H1 (cell line): Measurements from ENCODE around the gene ZMIZ1. TPM values are rescaled to one million over a fixed set of nuclear protein-coding genes. Genes with fewer than 3 reads are reported as not detected.

Source experiments
- CTCF ChIA-PET: fragments of 300-600 bp; sonication (Branson Sonifier 250); formaldehyde crosslinking; loops from one replicate; lab custom pipeline; 2021; ENCODE audit not compliant: partially characterized antibody; lab: Charles Lee
- POLR2A ChIA-PET: fragments of 300-600 bp; sonication (Branson Sonifier 250); formaldehyde crosslinking; loops from one replicate; lab custom pipeline; 2021; ENCODE audit warnings: inconsistent platforms; ENCODE audit not compliant: partially characterized antibody; lab: Charles Lee
- DNase-seq, 2 experiments: peaks; one replicate each; pipeline versions ENCODE4 v3.0.0 to v3.0.0-alpha.2; 2010 to 2022; ENCODE audit warnings: low spot score in 2 of 2, low read depth in 1 of 2, mixed read lengths in 1 of 2
- FAIRE-seq: peaks from 2 replicates; lab custom pipeline; 2011; peaks lifted over from hg19 to GRCh38; lab: Jason Lieb, UNC
- H2AFZ ChIP-seq: 2 replicates; pipeline ENCODE4 v1.8.1; 2012; ENCODE audit warnings: low read length, inconsistent platforms
- H2AK5ac ChIP-seq: 2 replicates; pipeline ENCODE4 v1.6.1; 2013; ENCODE audit warnings: low read depth, low read length
- H2BK120ac ChIP-seq: replicated peaks from 2 replicates; pipeline ENCODE3; 2013; ENCODE audit warnings: low read depth, low read length, inconsistent platforms
- H2BK12ac ChIP-seq: 2 replicates; pipeline ENCODE4 v1.6.1; 2013; ENCODE audit warnings: low read depth, low read length
- H2BK15ac ChIP-seq: 2 replicates; pipeline ENCODE4 v1.6.1; 2013; ENCODE audit warnings: low read length
- H2BK20ac ChIP-seq: 2 replicates; pipeline ENCODE4 v1.6.1; 2013; ENCODE audit warnings: low read length
- H2BK5ac ChIP-seq: 2 replicates; pipeline ENCODE4 v1.6.1; 2013; ENCODE audit warnings: low read depth, low read length
- H3K14ac ChIP-seq: 2 replicates; pipeline ENCODE4 v1.6.1; 2013; ENCODE audit warnings: inconsistent platforms; ENCODE audit not compliant: insufficient read length
- H3K18ac ChIP-seq: 2 replicates; pipeline ENCODE4 v1.6.1; 2013; ENCODE audit warnings: low read length; ENCODE audit errors: extremely low read depth
- H3K23ac ChIP-seq: 2 replicates; pipeline ENCODE4 v1.6.1; 2013; ENCODE audit warnings: inconsistent platforms; ENCODE audit not compliant: insufficient read length
- H3K23me2 ChIP-seq: 2 replicates; pipeline ENCODE4 v1.6.1; 2013; ENCODE audit warnings: low read depth, low read length
- H3K27ac ChIP-seq: 2 replicates; pipeline ENCODE4 v1.6.1; 2011; ENCODE audit warnings: low read depth, low read length, inconsistent platforms
- H3K27me3 ChIP-seq, 4 experiments: replicated peaks in 1 of 4; 1 replicate in 1 of 4; 2 replicates in 3 of 4; pipeline versions ENCODE4 v1.6.1 to v1.8.1; 2011 to 2013; ENCODE audit warnings: low read length in 3 of 4, mild to moderate bottlenecking in 3 of 4, inconsistent platforms in 2 of 4, mixed read lengths in 2 of 4, moderate library complexity in 1 of 4; ENCODE audit not compliant: control insufficient read depth in 3 of 4, insufficient read depth in 3 of 4; ENCODE audit errors: extremely low read depth in 1 of 4
- H3K36me3 ChIP-seq, 4 experiments: 2 replicates each; pipeline versions ENCODE4 v1.6.1 to v1.8.1; 2011 to 2013; ENCODE audit warnings: mild to moderate bottlenecking in 4 of 4, low read length in 3 of 4, moderate library complexity in 2 of 4, control low read depth in 1 of 4, inconsistent platforms in 1 of 4; ENCODE audit not compliant: insufficient read depth in 4 of 4, control insufficient read depth in 2 of 4
- H3K4ac ChIP-seq: replicated peaks from 2 replicates; pipeline ENCODE3; 2013; ENCODE audit warnings: low read length, low read depth, mixed read lengths, inconsistent platforms; ENCODE audit not compliant: insufficient read length
- H3K4me1 ChIP-seq, 4 experiments: replicated peaks in 1 of 4; 1 replicate in 1 of 4; 2 replicates in 3 of 4; pipeline versions ENCODE4 v1.6.1 to v1.8.1; 2011 to 2013; ENCODE audit warnings: low read length in 3 of 4, inconsistent platforms in 2 of 4, mixed read lengths in 1 of 4; ENCODE audit not compliant: insufficient read depth in 4 of 4, control insufficient read depth in 3 of 4
- H3K4me2 ChIP-seq, 2 experiments: 2 replicates each; pipeline versions ENCODE4 v1.6.1 to v1.8.1; 2011 to 2013; ENCODE audit warnings: low read depth in 2 of 2, low read length in 2 of 2, control low read depth in 1 of 2, inconsistent platforms in 1 of 2, mild to moderate bottlenecking in 1 of 2; ENCODE audit not compliant: insufficient read depth in 1 of 2
- H3K4me3 ChIP-seq, 4 experiments: fragments of 200-600, 300-600 bp in 1 of 4; sonication (generic), shearing (Covaris generic), sonication (Bioruptor Twin) in 1 of 4; 2 replicates each; pipeline versions ENCODE4 v1.5.1 to v1.8.1; 2011 to 2016; ENCODE audit warnings: low read length in 4 of 4, low read depth in 3 of 4, control low read depth in 2 of 4, inconsistent platforms in 2 of 4, mild to moderate bottlenecking in 2 of 4, mixed read lengths in 1 of 4, moderate library complexity in 1 of 4; ENCODE audit not compliant: insufficient read depth in 2 of 4; ENCODE audit errors: extremely low read depth in 1 of 4
- H3K56ac ChIP-seq: replicated peaks from 2 replicates; pipeline ENCODE3; 2013; ENCODE audit warnings: low read depth, mild to moderate bottlenecking, mixed read lengths, low read length, inconsistent platforms; ENCODE audit not compliant: insufficient read length
- H3K79me1 ChIP-seq: 2 replicates; pipeline ENCODE4 v1.6.1; 2013; ENCODE audit warnings: low read depth, low read length, control low read depth
- H3K79me2 ChIP-seq, 2 experiments: 2 replicates each; pipeline versions ENCODE4 v1.6.1 to v1.8.1; 2012 to 2013; ENCODE audit warnings: low read length in 2 of 2, mild to moderate bottlenecking in 2 of 2, inconsistent platforms in 1 of 2; ENCODE audit not compliant: insufficient read depth in 2 of 2, control insufficient read depth in 1 of 2
- H3K9ac ChIP-seq, 4 experiments: replicated peaks in 1 of 4; 1 replicate in 1 of 4; 2 replicates in 3 of 4; pipeline versions ENCODE4 v1.6.1 to v1.8.1; 2011 to 2013; ENCODE audit warnings: low read depth in 3 of 4, low read length in 3 of 4, control low read depth in 2 of 4, mild to moderate bottlenecking in 2 of 4, moderate library complexity in 2 of 4, inconsistent platforms in 1 of 4; ENCODE audit errors: extremely low read depth in 1 of 4
- H3K9me3 ChIP-seq, 2 experiments: 2 replicates each; pipeline versions ENCODE4 v1.6.1 to v1.8.1; 2012 to 2013; ENCODE audit warnings: mild to moderate bottlenecking in 2 of 2, moderate library complexity in 2 of 2, control low read depth in 1 of 2, inconsistent platforms in 1 of 2, low read depth in 1 of 2, low read length in 1 of 2, mixed read lengths in 1 of 2; ENCODE audit not compliant: insufficient read depth in 2 of 2
- H4K20me1 ChIP-seq, 2 experiments: replicated peaks in 1 of 2; 2 replicates each; pipeline versions ENCODE3 to v1.8.1; 2011 to 2013; ENCODE audit warnings: inconsistent platforms in 2 of 2, low read length in 2 of 2, mild to moderate bottlenecking in 1 of 2; ENCODE audit not compliant: insufficient read depth in 2 of 2, control insufficient read depth in 1 of 2
- H4K5ac ChIP-seq: 2 replicates; pipeline ENCODE4 v1.6.1; 2013; ENCODE audit warnings: low read length, low read depth, mixed read lengths, inconsistent platforms; ENCODE audit not compliant: insufficient read length
- H4K8ac ChIP-seq: 2 replicates; pipeline ENCODE4 v1.8.0; 2013; ENCODE audit warnings: mild to moderate bottlenecking, moderate library complexity, low read length, inconsistent platforms; ENCODE audit not compliant: insufficient read depth; ENCODE audit errors: extremely low read depth
- H4K91ac ChIP-seq: replicated peaks from 2 replicates; pipeline ENCODE3; 2013; ENCODE audit warnings: low read length, mixed read lengths, inconsistent platforms; ENCODE audit not compliant: insufficient read length
- BCL11A ChIP-seq, 2 experiments: IDR thresholded peaks; one replicate each; pipeline ENCODE4 v1.6.1; 2011; ENCODE audit warnings: low read depth in 2 of 2, low read length in 2 of 2, mild to moderate bottlenecking in 2 of 2
- CBX5 ChIP-seq: fragments of 300-800, 300-1000 bp; sonication (generic); IDR thresholded peaks from 2 replicates; pipeline ENCODE4 v1.7.1; 2016; ENCODE audit warnings: antibody characterized with exemption, low read length, low read depth
- EGR1 ChIP-seq: IDR thresholded peaks from 2 replicates; pipeline ENCODE4 v1.6.1; 2011; ENCODE audit warnings: low read depth, low read length, borderline replicate concordance
- HDAC2 ChIP-seq, 2 experiments: fragments of 300-600 bp in 1 of 2; sonication (generic) in 1 of 2; IDR thresholded peaks; 2 replicates each; pipeline ENCODE4 v1.6.1; 2011 to 2012; ENCODE audit warnings: low read depth in 2 of 2, low read length in 2 of 2, mild to moderate bottlenecking in 2 of 2, moderate library complexity in 2 of 2, borderline replicate concordance in 1 of 2, inconsistent platforms in 1 of 2
- JUND ChIP-seq: IDR thresholded peaks from 2 replicates; pipeline ENCODE4 v1.6.1; 2011; ENCODE audit warnings: mild to moderate bottlenecking, improper control_type of control experiment, low read length
- RAD21 ChIP-seq, 2 experiments: IDR thresholded peaks in 1 of 2; conservative IDR thresholded peaks in 1 of 2; 2 replicates each; pipeline ENCODE4 v1.6.1; 2011; ENCODE audit warnings: low read depth in 2 of 2, low read length in 2 of 2, improper control_type of control experiment in 1 of 2, inconsistent platforms in 1 of 2, mild to moderate bottlenecking in 1 of 2, moderate library complexity in 1 of 2
- RNF2 ChIP-seq: fragments of 200-900, 300-1000 bp; sonication (generic); IDR thresholded peaks from 2 replicates; pipeline ENCODE4 v1.7.1; 2016; ENCODE audit warnings: borderline replicate concordance, low read depth, mild to moderate bottlenecking, antibody characterized with exemption, low read length; ENCODE audit not compliant: poor library complexity, severe bottlenecking; ENCODE audit errors: missing control alignments
- RXRA ChIP-seq: IDR thresholded peaks from 2 replicates; pipeline ENCODE4 v1.6.1; 2011; ENCODE audit warnings: low read depth, mild to moderate bottlenecking, low read length, moderate library complexity; ENCODE audit not compliant: insufficient read depth
- SIN3A ChIP-seq, 2 experiments: IDR thresholded peaks in 1 of 2; conservative IDR thresholded peaks in 1 of 2; 2 replicates each; pipeline ENCODE4 v1.6.1; 2011 to 2012; ENCODE audit warnings: low read length in 2 of 2, improper control_type of control experiment in 1 of 2, low read depth in 1 of 2, mild to moderate bottlenecking in 1 of 2
- TBP ChIP-seq: IDR thresholded peaks from 2 replicates; pipeline ENCODE4 v1.6.1; 2011; ENCODE audit warnings: low read depth, low read length, improper control_type of control experiment
- WGBS, 2 experiments: shearing (Covaris generic) in 1 of 2; methylation state at CpG; one replicate each; pipeline versions ENCODE4 v1.1.6 to v1.1.7; 2013 to 2015; ENCODE audit warnings: low lambda C conversion rate in 2 of 2, mixed read lengths in 2 of 2, inconsistent platforms in 1 of 2, low coverage in 1 of 2, missing lambda C conversion rate in 1 of 2; ENCODE audit not compliant: insufficient replicate concordance in 2 of 2, insufficient coverage in 1 of 2, insufficient read length in 1 of 2; ENCODE audit errors: extremely low coverage in 1 of 2, missing lambda C conversion rate in 1 of 2; 5-methylcytosine and 5-hydroxymethylcytosine counted together
- polyA plus RNA-seq, 7 experiments: library from polyadenylated mRNA; depleted of rRNA in 3 of 7; stranded (reverse) in 5 of 7; unstranded in 2 of 7; fragments of >200 nt in 5 of 7; fragments of 200-250 nt in 2 of 7; gene quantifications; 1 replicate in 5 of 7; 2 replicates in 1 of 7; 4 replicates in 1 of 7; pipeline versions ENCODE4 v1.2.1 to v1.2.3, GENCODE V29; 2011 to 2013; ENCODE audit warnings: missing spikeins in 2 of 7, mixed read lengths in 2 of 7
- total RNA-seq: library from RNA; stranded (reverse); fragmentation: NEBNext Ultra II Directional; extraction: Animal tissue kit (Norgen Biotek cat#: 25700); gene quantifications from 2 replicates; pipeline ENCODE4 v1.2.1, GENCODE V29; 2021
- TF ChIP-seq, protein P1 (sequence below): IDR thresholded peaks from 2 replicates; pipeline ENCODE4 v1.6.1; 2012; ENCODE audit warnings: inconsistent platforms

ZMIZ1 gene
- total and polyA plus RNA-seq, 2 of the 8 experiments (the other 6 are each of a cell fraction or from before 2014, with no cell fraction given): 8.1 to 28.0 TPM

DNA sequence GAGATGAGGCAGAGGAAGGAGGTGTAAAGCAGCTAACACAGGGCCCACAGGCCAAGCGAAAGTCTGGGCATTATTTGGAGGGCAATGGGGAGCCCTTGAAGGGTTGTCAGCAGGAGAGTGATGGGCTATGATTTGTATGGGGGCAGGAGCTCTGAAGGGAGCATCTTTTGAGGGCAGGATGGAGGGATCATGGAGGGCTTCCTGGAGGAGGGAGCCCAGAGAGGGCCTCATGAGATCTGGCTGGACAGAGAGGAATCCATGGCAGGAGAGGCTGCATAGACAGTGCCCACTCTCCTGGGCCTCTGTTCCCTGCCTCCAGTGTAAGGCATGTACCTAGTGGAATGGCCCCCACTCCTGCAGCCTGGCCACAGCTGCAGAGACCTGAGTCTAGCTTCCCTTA, 141.9 kb downstream of the ZMIZ1 start:
- H2BK12ac ChIP-seq: no peak overlapping the region
- TF ChIP-seq TBP: no peak
- TF ChIP-seq HDAC2 (IDR thresholded peaks at IDR 0.05; ENCODE audit: borderline replicate concordance in 1 of 2, low read depth in 2 of 2, low read length in 2 of 2): no peak
- no peak for TF ChIP-seq RXRA
- no peak for TF ChIP-seq JUND
- no peak for TF ChIP-seq BCL11A (IDR thresholded peaks at IDR 0.05; ENCODE audit: low read depth in 2 of 2, low read length in 2 of 2)
- TF ChIP-seq, protein P1, sequence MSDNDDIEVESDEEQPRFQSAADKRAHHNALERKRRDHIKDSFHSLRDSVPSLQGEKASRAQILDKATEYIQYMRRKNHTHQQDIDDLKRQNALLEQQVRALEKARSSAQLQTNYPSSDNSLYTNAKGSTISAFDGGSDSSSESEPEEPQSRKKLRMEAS: no peak
- TF ChIP-seq RAD21 (IDR thresholded peaks at IDR 0.05 in 1 of 2, conservative IDR thresholded peaks at IDR 0.05 in 1 of 2; ENCODE audit: low read depth in 2 of 2, low read length in 2 of 2): no peak
- no peak for TF ChIP-seq CBX5
- no peak for TF ChIP-seq SIN3A (conservative IDR thresholded peaks at IDR 0.05 in 1 of 2, IDR thresholded peaks at IDR 0.05 in 1 of 2; ENCODE audit: low read depth in 1 of 2, low read length in 2 of 2)
- no peak for TF ChIP-seq RNF2
- no peak for TF ChIP-seq EGR1
- H3K27me3 ChIP-seq: no peaks in the 10 kb centered on the region
- H2BK15ac ChIP-seq: no peak overlapping the region
- H3K36me3 ChIP-seq: peaks cover 0 to 17% (median 6%) of the 10 kb centered on the region in 4 experiments; a peak in 6 of 8 replicates
- H3K79me1 ChIP-seq: no peaks in the 10 kb centered on the region; the same call in 1 of the 2 replicates
- no peak overlapping the region for H2BK120ac ChIP-seq
- no peak overlapping the region for H4K91ac ChIP-seq
- no peak overlapping the region for H4K8ac ChIP-seq
- no peak overlapping the region for H2BK20ac ChIP-seq
- H3K27ac ChIP-seq: no peak overlapping the region
- no peak overlapping the region for H2BK5ac ChIP-seq
- H3K56ac ChIP-seq: no peak overlapping the region
- no peak overlapping the region for H3K4me3 ChIP-seq
- H2AK5ac ChIP-seq: no peak overlapping the region
- no peak overlapping the region for H3K9ac ChIP-seq
- H3K14ac ChIP-seq: no peak overlapping the region
- H3K9me3 ChIP-seq: no peaks in the 10 kb centered on the region
- no peak overlapping the region for H4K5ac ChIP-seq
- H3K23ac ChIP-seq: no peak overlapping the region
- no peaks in the 10 kb centered on the region for H3K79me2 ChIP-seq
- peaks cover 5 to 9% of the 10 kb centered on the region in 2 experiments for H4K20me1 ChIP-seq
- H3K4me1 ChIP-seq: no peaks in the 10 kb centered on the region
- no peak for FAIRE-seq
- H3K18ac ChIP-seq: no peak overlapping the region
- H2AFZ ChIP-seq: no peak overlapping the region
- no peak overlapping the region for H3K4me2 ChIP-seq
- WGBS, 2 experiments: 83% methylated on average over 1 of the region's 1 CpG; no CpG with 5 or more reads in 1 of the 2 experiments
- ChIA-PET CTCF (interaction anchor here (3.2 to 3.7 kb wide), 2 partner anchors 8 to 14 kb away, joined by 12 to 24 read pairs; no protein-coding TSS in a partner anchor), POLR2A (no interaction called here)
- no peak for DNase-seq
- H3K23me2 ChIP-seq: no peaks in the 10 kb centered on the region
- no peak overlapping the region for H3K4ac ChIP-seq
